ENCODE results near the gene NIT1. TPM values are rescaled to one million over a fixed set of nuclear protein-coding genes. Genes with fewer than 3 reads are reported as not detected.

NIT1 gene
- total RNA-seq, 4 donors from 2014 or later = 1.0 to 36.9 (median 22.0) TPM

- Histone ChIP-seq H3K27me3 (no peaks in the 10 kb centered on the region), H3K4me1 (no peaks in the 10 kb centered on the region), H3K36me3 (no peaks in the 10 kb centered on the region), H3K27ac (no peak overlapping the region), H3K4me3 (no peak overlapping the region), H3K9me3 (no peaks in the 10 kb centered on the region)
- no peak for DNase-seq
- no peak for TF ChIP-seq POLR2A (IDR thresholded peaks at IDR 0.05)
- no peak for TF ChIP-seq CTCF (IDR thresholded peaks at IDR 0.05)
- intact Hi-C loops (cut with DNase I; ENCODE audit: low total_unique reads) = no loop called here
Measured at GRCh38 chr1:161082483-161082882, 35.4 kb upstream of the NIT1 start.

- no peaks in the 10 kb centered on the region for H3K36me3 ChIP-seq
- DNase-seq = peak in 1 of 2 donors; percentile 28
- intact Hi-C loops (cut with DNase I; ENCODE audit: low total_unique reads) = no loop called here
- H3K4me1 ChIP-seq = no peaks in the 10 kb centered on the region
- no peaks in the 10 kb centered on the region for H3K9me3 ChIP-seq
- TF ChIP-seq CTCF (IDR thresholded peaks at IDR 0.05) (no peak), POLR2A (IDR thresholded peaks at IDR 0.05) (no peak)
- no peaks in the 10 kb centered on the region for H3K27me3 ChIP-seq
- no peak overlapping the region for H3K4me3 ChIP-seq
- no peak overlapping the region for H3K27ac ChIP-seq
Measured at GRCh38 chr1:161082996-161083747, 34.7 kb upstream of the NIT1 start.

GRCh38 chr1:161083748-161084596 lies 33.9 kb upstream of the NIT1 start:
- H3K27ac ChIP-seq = no peak overlapping the region
- intact Hi-C loops (cut with DNase I; ENCODE audit: low total_unique reads) = no loop called here
- no peak for TF ChIP-seq CTCF (IDR thresholded peaks at IDR 0.05)
- TF ChIP-seq POLR2A (IDR thresholded peaks at IDR 0.05) = no peak
- no peak for DNase-seq
- no peaks in the 10 kb centered on the region for H3K27me3 ChIP-seq
- no peaks in the 10 kb centered on the region for H3K4me1 ChIP-seq
- no peak overlapping the region for H3K4me3 ChIP-seq
- no peaks in the 10 kb centered on the region for H3K9me3 ChIP-seq
- H3K36me3 ChIP-seq = no peaks in the 10 kb centered on the region

- Histone ChIP-seq H3K36me3 (no peaks in the 10 kb centered on the region), H3K27me3 (no peaks in the 10 kb centered on the region), H3K4me3 (no peak overlapping the region), H3K27ac (no peak overlapping the region), H3K4me1 (no peaks in the 10 kb centered on the region), H3K9me3 (no peaks in the 10 kb centered on the region)
- intact Hi-C loops (cut with DNase I; ENCODE audit: low total_unique reads) = no loop called here
- TF ChIP-seq CTCF (IDR thresholded peaks at IDR 0.05) (no peak), POLR2A (IDR thresholded peaks at IDR 0.05) (no peak)
- DNase-seq = no peak
Measured at GRCh38 chr1:161084597-161084988, 33.3 kb upstream of the NIT1 start.

GRCh38 chr1:161085165-161085564 lies 32.7 kb upstream of the NIT1 start:
- TF ChIP-seq POLR2A (IDR thresholded peaks at IDR 0.05) (no peak), CTCF (IDR thresholded peaks at IDR 0.05) (no peak)
- DNase-seq = no peak
- no peaks in the 10 kb centered on the region for H3K4me1 ChIP-seq
- no peaks in the 10 kb centered on the region for H3K27me3 ChIP-seq
- H3K27ac ChIP-seq = no peak overlapping the region
- H3K36me3 ChIP-seq = no peaks in the 10 kb centered on the region
- intact Hi-C loops (cut with DNase I; ENCODE audit: low total_unique reads) = no loop called here
- H3K9me3 ChIP-seq = no peaks in the 10 kb centered on the region
- H3K4me3 ChIP-seq = no peak overlapping the region
